ENCODE results near the gene SLC41A3. TPM values are rescaled to one million over a fixed set of nuclear protein-coding genes. Genes with fewer than 3 reads are reported as not detected.
"Not testable (repeated sequence)": the region's sequence is repeated elsewhere in the genome, so short reads cannot be mapped to it uniquely, and the experiment has no call there.

Gene SLC41A3
- total RNA-seq, 4 donors from 2014 or later = 32.3 to 51.3 (median 44.0) TPM

DNA sequence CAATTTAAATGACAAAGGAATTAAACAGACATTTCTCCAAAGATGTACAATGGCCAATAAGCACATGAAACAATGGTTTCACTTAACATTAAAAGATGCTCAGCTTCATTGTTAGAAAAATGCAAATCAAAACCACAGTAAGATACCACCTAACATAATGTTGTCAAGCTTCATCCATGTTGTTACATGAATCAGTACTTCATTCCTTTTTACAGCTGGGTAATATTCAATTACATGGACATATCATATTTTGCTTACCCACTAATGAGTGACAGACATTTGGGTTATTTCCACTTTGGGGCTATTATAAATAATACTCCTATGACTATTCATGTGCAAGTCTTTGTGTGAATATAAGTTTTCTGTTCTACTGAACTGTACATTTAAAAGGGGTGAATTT lies 7.8 kb downstream of the SLC41A3 start:
- no peak overlapping the region for H3K27ac ChIP-seq
- DNase-seq (ENCODE audit: low spot score in 2 of 2) = no peak
- no peaks in the 10 kb centered on the region for H3K4me1 ChIP-seq
- TF ChIP-seq POLR2AphosphoS5 (IDR thresholded peaks at IDR 0.05) (no peak), POLR2A (IDR thresholded peaks at IDR 0.05) (no peak), EP300 (IDR thresholded peaks at IDR 0.05) (no peak)
- TF ChIP-seq, protein P1, sequence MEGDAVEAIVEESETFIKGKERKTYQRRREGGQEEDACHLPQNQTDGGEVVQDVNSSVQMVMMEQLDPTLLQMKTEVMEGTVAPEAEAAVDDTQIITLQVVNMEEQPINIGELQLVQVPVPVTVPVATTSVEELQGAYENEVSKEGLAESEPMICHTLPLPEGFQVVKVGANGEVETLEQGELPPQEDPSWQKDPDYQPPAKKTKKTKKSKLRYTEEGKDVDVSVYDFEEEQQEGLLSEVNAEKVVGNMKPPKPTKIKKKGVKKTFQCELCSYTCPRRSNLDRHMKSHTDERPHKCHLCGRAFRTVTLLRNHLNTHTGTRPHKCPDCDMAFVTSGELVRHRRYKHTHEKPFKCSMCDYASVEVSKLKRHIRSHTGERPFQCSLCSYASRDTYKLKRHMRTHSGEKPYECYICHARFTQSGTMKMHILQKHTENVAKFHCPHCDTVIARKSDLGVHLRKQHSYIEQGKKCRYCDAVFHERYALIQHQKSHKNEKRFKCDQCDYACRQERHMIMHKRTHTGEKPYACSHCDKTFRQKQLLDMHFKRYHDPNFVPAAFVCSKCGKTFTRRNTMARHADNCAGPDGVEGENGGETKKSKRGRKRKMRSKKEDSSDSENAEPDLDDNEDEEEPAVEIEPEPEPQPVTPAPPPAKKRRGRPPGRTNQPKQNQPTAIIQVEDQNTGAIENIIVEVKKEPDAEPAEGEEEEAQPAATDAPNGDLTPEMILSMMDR (IDR thresholded peaks at IDR 0.05) = no peak
- peaks cover 6% of the 10 kb centered on the region for H3K9me3 ChIP-seq
- no peaks in the 10 kb centered on the region for H3K27me3 ChIP-seq
- H3K4me3 ChIP-seq = no peak overlapping the region
- H3K36me3 ChIP-seq = peaks cover 8% of the 10 kb centered on the region

DNA sequence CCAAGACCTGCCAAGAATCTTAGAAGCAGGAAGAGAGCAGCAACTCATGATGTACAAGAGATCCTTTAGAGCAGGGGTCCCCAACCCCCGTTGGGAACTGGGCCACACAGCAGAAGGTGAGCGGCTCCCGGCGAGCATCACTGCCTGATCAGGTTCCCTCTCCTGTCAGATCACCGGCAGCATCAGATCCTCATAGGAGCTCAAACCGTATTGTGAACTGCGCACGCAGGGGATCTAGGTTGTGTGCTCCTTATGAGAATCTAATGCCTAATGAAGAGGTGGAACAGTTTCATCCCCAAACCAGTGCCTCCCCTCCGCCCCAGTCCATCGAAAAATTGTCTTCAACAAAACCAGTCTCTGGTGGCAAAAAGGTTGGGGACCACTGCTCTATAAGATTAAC lies 13.8 kb downstream of the SLC41A3 start:
- H3K27ac ChIP-seq = no peak overlapping the region
- TF ChIP-seq, protein P1 (IDR thresholded peaks at IDR 0.05) = no peak
- no peak for TF ChIP-seq EP300 (IDR thresholded peaks at IDR 0.05)
- TF ChIP-seq POLR2AphosphoS5 (IDR thresholded peaks at IDR 0.05) = no peak
- TF ChIP-seq POLR2A (IDR thresholded peaks at IDR 0.05) = no peak
- no peak overlapping the region for H3K4me3 ChIP-seq
- H3K36me3 ChIP-seq = peaks cover 6% of the 10 kb centered on the region
- WGBS = 93% methylated on average over 10 of the region's 10 CpGs
- H3K9me3 ChIP-seq = peaks cover 6% of the 10 kb centered on the region
- H3K4me1 ChIP-seq = no peaks in the 10 kb centered on the region
- no peaks in the 10 kb centered on the region for H3K27me3 ChIP-seq
- no peak for DNase-seq (ENCODE audit: low spot score in 2 of 2)

GRCh38 chr3:126067959-126068358 lies 16.0 kb downstream of the SLC41A3 start:
- H3K36me3 ChIP-seq = peaks cover 6% of the 10 kb centered on the region
- DNase-seq (ENCODE audit: low spot score in 2 of 2) = no peak
- TF ChIP-seq POLR2A (IDR thresholded peaks at IDR 0.05) (no peak), POLR2AphosphoS5 (IDR thresholded peaks at IDR 0.05) (no peak), EP300 (IDR thresholded peaks at IDR 0.05) (no peak)
- TF ChIP-seq, protein P1 (IDR thresholded peaks at IDR 0.05) = no peak
- H3K27ac ChIP-seq = no peak overlapping the region
- no peaks in the 10 kb centered on the region for H3K27me3 ChIP-seq
- no peak overlapping the region for H3K4me3 ChIP-seq
- no peaks in the 10 kb centered on the region for H3K4me1 ChIP-seq
- H3K9me3 ChIP-seq = no peaks in the 10 kb centered on the region
- 100% methylated on average over 6 of the region's 8 CpGs for WGBS

- not testable (repeated sequence) for H3K27ac ChIP-seq; H3K4me1 ChIP-seq; DNase-seq (ENCODE audit: low spot score in 2 of 2); H3K36me3 ChIP-seq; H3K4me3 ChIP-seq; H3K27me3 ChIP-seq; H3K9me3 ChIP-seq
- 98% methylated on average over 6 of the region's 6 CpGs for WGBS
Observed at GRCh38 chr3:126066676-126067075, 17.2 kb downstream of the SLC41A3 start.

- H3K4me1 ChIP-seq = no peaks in the 10 kb centered on the region
- H3K4me3 ChIP-seq = no peak overlapping the region
- WGBS = 97% methylated on average over 3 of the region's 3 CpGs
- H3K27me3 ChIP-seq = no peaks in the 10 kb centered on the region
- no peak overlapping the region for H3K27ac ChIP-seq
- H3K9me3 ChIP-seq = no peaks in the 10 kb centered on the region
- H3K36me3 ChIP-seq = peaks cover 6% of the 10 kb centered on the region
- DNase-seq (ENCODE audit: low spot score in 2 of 2) = no peak
- TF ChIP-seq POLR2A (IDR thresholded peaks at IDR 0.05) = no peak
- TF ChIP-seq, protein P1 (IDR thresholded peaks at IDR 0.05) = no peak
- no peak for TF ChIP-seq EP300 (IDR thresholded peaks at IDR 0.05)
- TF ChIP-seq POLR2AphosphoS5 (IDR thresholded peaks at IDR 0.05) = no peak
Observed at GRCh38 chr3:126065876-126066275, 18.0 kb downstream of the SLC41A3 start.

DNA sequence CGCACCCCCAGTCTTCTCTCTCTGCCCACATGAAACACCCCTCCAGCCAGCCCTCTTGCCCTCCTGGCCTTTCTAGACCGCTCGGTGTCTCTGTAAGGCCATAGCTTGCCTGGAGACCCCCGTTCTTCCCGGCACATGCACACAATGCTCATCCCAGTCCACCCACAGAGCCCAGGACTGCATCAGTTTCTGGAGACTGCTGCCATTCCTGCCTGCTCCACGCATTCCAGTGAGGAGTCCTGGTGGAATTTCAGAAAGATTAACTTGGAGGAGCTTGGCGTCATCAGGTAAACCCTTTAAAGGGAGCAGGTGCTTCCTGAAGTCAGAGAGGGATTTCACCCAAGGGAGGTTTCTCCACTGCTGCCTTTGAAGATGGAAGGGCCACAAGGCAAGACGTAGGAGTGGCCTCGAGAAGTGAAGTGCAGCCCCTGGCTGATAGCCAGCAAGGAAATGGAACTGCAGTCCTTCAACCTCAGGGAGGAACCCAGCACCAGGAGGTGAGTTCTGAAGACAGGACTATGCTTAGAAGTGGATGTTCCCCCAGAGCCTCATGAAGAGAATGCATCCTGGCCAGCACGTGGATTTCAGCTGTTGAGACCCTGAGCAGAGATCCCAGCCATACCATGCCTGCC lies 19.2 kb downstream of the SLC41A3 start:
- DNase-seq (ENCODE audit: low spot score in 2 of 2) = no peak
- Histone ChIP-seq H3K36me3 (peaks cover 6% of the 10 kb centered on the region), H3K4me3 (no peak overlapping the region), H3K4me1 (no peaks in the 10 kb centered on the region), H3K27me3 (no peaks in the 10 kb centered on the region), H3K9me3 (no peaks in the 10 kb centered on the region), H3K27ac (no peak overlapping the region)
- 62% methylated on average over 10 of the region's 10 CpGs for WGBS
- TF ChIP-seq POLR2A (IDR thresholded peaks at IDR 0.05) = no peak
- no peak for TF ChIP-seq EP300 (IDR thresholded peaks at IDR 0.05)
- TF ChIP-seq, protein P1 (IDR thresholded peaks at IDR 0.05) = no peak
- no peak for TF ChIP-seq POLR2AphosphoS5 (IDR thresholded peaks at IDR 0.05)

Measured in suprapubic skin (tissue), 4 donors.